RWPE2 (cell line): ENCODE measurements around the gene PLEKHG4.

Source experiments
- ATAC-seq: fragments of 200-7000 bp; cut with Tn5 transposase; 3 replicates; pipeline ENCODE4 v1.9.1; 2021; ENCODE audit warnings: low read depth
- DNase-seq: peaks from one replicate; pipeline ENCODE4 v3.0.0-alpha.2; 2020; ENCODE audit warnings: low spot score
- H3K27ac ChIP-seq: fragments of 450-650 bp; 2 replicates; pipeline ENCODE4 v1.5.1; 2017; ENCODE audit warnings: mild to moderate bottlenecking; ENCODE audit not compliant: poor library complexity, severe bottlenecking
- H3K27me3 ChIP-seq: fragments of 250-450 bp; sonication (Bioruptor Pico); 2 replicates; pipeline ENCODE4 v1.5.1; 2021; ENCODE audit warnings: mild to moderate bottlenecking, moderate library complexity; ENCODE audit not compliant: insufficient read depth, poor library complexity, severe bottlenecking
- H3K36me3 ChIP-seq: fragments of 250-450 bp; sonication (Bioruptor Pico); 2 replicates; pipeline ENCODE4 v1.5.1; 2020; ENCODE audit warnings: low read depth, mild to moderate bottlenecking, moderate library complexity
- H3K4me1 ChIP-seq: fragments of 250-450 bp; sonication (Bioruptor Pico); 2 replicates; pipeline ENCODE4 v1.5.1; 2021; ENCODE audit warnings: mild to moderate bottlenecking, moderate library complexity; ENCODE audit not compliant: insufficient read depth, poor library complexity, severe bottlenecking
- H3K4me3 ChIP-seq: fragments of 250-450 bp; sonication (Bioruptor Pico); 2 replicates; pipeline ENCODE4 v1.5.1; 2021; ENCODE audit warnings: mild to moderate bottlenecking, moderate library complexity; ENCODE audit not compliant: severe bottlenecking
- H3K9me3 ChIP-seq: fragments of 250-450 bp; sonication (Bioruptor Pico); 2 replicates; pipeline ENCODE4 v1.5.1; 2021; ENCODE audit warnings: mild to moderate bottlenecking, moderate library complexity; ENCODE audit not compliant: severe bottlenecking
- TF ChIP-seq, protein P1 (sequence below): fragments of 450-650 bp; IDR thresholded peaks from one replicate; pipeline ENCODE4 v1.5.1; 2017; ENCODE audit warnings: mild to moderate bottlenecking, moderate library complexity; ENCODE audit not compliant: poor library complexity, severe bottlenecking

Gene PLEKHG4

DNA sequence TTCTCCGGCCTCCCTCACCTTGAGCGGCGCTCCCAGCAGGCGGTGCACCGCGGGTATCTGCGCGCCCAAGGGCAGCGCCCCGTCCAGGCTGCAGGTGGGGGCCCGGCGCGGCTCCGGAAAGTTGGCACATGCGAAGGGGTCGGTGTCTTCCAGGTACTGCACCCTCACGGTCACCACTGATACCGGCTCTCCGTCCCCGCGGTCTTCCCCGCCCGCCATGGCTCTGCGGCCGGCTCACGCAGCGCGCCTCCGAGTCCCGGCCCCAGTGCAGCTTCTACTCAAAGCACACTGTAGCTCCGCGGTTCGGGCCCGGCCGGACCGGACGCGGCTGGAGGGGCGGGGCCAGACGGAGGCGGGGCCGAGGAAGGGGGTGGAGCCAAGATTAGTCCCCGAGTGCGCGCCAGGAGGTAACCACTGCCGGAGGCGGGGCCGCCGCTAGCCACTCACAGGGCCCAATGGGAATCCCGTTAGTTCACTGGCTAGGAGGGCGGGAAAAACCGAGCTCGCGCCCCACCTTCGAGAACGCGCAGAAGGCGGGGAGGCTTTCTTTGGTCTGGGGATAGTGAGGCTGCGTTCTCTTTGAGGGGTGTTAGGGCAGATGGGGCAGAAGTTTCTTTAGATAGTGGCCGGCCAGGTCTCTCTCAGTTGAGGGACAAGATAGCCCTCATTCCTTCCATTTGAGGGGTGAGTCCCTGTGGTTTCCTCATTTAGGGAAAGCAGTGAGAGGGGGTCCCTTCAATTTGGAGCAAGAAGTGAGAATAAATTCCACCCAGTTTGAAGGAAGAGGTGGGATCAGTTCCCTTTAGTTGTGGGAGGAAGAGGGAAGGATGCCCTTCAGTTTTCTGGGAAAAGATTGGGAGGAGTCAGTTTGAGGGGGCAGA, 31.9 kb upstream of the PLEKHG4 start, which contains the start of gene FHOD1:
Gene FHOD1 (minus strand): TSS at position 290 of the 881 bp plus-strand sequence. CDS start 71 bp downstream, at position 219.
- H3K4me3 ChIP-seq = peak within 1 kb of the TSS; percentile 56
- DNase-seq (peak; percentile 99), ATAC-seq (peak; percentile 58)
- peak within 1 kb of the TSS; percentile 92 for H3K27ac ChIP-seq
- H3K36me3 ChIP-seq = peaks cover 3% of the 10 kb centered on the region; the same call in 1 of the 2 replicates
- TF ChIP-seq, protein P1, sequence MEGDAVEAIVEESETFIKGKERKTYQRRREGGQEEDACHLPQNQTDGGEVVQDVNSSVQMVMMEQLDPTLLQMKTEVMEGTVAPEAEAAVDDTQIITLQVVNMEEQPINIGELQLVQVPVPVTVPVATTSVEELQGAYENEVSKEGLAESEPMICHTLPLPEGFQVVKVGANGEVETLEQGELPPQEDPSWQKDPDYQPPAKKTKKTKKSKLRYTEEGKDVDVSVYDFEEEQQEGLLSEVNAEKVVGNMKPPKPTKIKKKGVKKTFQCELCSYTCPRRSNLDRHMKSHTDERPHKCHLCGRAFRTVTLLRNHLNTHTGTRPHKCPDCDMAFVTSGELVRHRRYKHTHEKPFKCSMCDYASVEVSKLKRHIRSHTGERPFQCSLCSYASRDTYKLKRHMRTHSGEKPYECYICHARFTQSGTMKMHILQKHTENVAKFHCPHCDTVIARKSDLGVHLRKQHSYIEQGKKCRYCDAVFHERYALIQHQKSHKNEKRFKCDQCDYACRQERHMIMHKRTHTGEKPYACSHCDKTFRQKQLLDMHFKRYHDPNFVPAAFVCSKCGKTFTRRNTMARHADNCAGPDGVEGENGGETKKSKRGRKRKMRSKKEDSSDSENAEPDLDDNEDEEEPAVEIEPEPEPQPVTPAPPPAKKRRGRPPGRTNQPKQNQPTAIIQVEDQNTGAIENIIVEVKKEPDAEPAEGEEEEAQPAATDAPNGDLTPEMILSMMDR = no peak
- peaks cover 40% of the 10 kb centered on the region for H3K4me1 ChIP-seq
- H3K9me3 ChIP-seq = no peaks in the 10 kb centered on the region
- no peaks in the 10 kb centered on the region for H3K27me3 ChIP-seq

DNA sequence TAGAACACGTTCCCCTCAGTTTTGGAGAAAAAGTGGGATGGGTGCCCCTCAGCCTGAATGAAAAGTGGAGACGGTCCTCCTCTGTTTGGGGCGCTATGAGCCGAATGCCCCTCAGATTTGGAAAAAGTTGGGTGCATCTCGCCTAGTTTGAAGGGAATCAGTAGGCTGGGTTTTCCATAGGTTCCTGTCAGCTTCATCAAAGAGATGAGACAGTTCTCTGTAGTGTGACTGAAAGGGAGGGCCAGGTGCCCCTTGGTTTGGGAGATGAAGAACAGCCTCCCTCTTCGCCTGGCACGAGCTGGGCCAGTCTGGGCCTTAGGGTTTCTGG, 31.3 kb upstream of the PLEKHG4 start:
- TF ChIP-seq, protein P1 = no peak
- Histone ChIP-seq H3K4me1 (peaks cover 34% of the 10 kb centered on the region), H3K36me3 (peaks cover 3% of the 10 kb centered on the region; the same call in 1 of the 2 replicates), H3K9me3 (no peaks in the 10 kb centered on the region), H3K4me3 (peak overlapping the region; percentile 56), H3K27ac (peak overlapping the region; percentile 92), H3K27me3 (no peaks in the 10 kb centered on the region)
- DNase-seq (no peak), ATAC-seq (no peak)

DNA sequence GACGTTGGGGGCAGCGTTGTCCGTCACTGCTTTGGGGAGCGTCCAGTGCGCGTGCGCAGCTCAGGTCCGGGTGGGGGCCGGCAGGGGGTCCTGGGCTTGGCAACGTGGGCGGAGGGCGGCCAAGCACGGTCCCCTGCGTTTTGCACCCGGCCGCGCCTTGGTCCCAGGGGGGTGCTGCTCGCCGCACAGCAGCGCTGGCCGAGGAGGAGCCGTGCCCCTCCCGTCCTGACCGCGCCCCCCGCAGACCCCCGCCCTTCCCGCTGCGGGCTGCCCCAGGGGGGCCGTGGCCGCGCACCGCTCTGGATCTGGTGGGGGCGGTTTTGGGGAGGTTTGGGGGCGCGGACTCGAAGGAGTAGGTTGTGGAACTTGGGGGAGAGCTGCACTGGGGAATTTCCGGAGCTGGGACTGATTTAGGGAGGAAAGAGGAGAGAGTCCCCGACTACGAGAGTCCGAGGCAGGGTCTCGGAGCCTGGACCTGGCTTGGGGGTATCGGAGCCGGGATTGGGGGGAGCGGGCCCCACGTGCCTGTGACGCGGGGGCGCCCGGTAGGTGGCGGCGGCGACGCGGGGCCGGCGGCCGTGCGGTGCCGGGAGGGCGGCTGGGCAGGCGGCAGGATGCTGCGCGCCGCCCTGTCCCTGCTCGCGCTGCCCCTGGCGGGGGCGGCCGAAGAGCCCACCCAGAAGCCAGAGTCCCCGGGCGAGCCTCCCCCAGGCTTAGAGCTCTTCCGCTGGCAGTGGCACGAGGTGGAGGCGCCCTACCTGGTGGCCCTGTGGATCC, 30.7 kb upstream of the PLEKHG4 start, which contains the start of gene SLC9A5:
Gene SLC9A5 (plus strand): TSS at position 579 of the 777 bp plus-strand sequence. CDS start 36 bp downstream, at position 615.
- Histone ChIP-seq H3K9me3 (no peaks in the 10 kb centered on the region), H3K27me3 (no peaks in the 10 kb centered on the region), H3K4me1 (peaks cover 28% of the 10 kb centered on the region), H3K36me3 (peaks cover 8% of the 10 kb centered on the region), H3K27ac (peak within 1 kb of the TSS; percentile 92), H3K4me3 (peak within 1 kb of the TSS; percentile 56)
- DNase-seq (no peak), ATAC-seq (no peak)
- TF ChIP-seq, protein P1 = peak; percentile 44

DNA sequence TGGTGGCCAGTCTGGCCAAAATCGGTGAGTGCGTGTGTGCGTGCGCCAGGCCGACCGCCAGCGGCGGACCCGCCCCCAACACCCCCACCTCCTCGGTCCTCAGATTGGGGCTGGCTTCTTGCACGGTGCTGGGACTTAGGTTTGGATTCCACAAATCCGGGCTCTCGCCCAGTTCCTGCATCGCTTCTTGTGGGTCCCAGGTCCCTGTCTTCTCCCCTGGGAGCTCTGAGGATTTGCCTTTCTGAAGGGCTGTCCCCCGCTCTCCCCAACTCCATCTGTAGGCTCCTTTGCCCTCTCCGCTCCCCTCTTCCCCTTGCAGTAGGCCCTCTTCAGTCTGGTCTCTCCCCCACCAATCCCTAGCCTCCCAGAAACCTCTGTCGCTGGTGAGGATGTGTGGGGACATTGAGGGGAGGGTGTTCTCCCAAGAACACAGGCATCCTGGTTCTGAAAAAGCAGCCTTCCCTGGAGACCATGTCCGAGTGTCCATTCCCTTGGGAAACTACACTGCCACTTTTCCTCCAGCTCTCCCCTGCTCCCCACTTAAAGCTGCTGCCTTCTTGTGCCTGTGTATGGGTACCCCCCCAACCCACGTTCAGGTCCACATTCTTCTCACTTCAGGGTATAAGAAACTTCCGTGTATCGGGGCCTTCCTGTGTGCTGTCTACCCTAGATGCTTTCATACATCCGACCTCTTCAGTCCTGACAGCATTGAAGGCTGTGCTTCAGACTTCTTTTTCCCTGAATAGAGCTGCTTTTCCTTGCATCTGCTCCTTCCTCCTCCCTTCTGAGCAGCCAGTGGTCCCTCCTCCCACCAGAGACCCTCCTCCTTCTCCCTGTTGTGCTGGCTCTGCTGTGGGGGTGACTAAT, 29.9 kb upstream of the PLEKHG4 start:
- H3K4me3 ChIP-seq = peak overlapping the region; percentile 56
- ATAC-seq (no peak), DNase-seq (no peak)
- TF ChIP-seq, protein P1 = no peak
- H3K4me1 ChIP-seq = peaks cover 20% of the 10 kb centered on the region
- H3K9me3 ChIP-seq = no peaks in the 10 kb centered on the region
- H3K36me3 ChIP-seq = peaks cover 14% of the 10 kb centered on the region
- H3K27me3 ChIP-seq = no peaks in the 10 kb centered on the region
- H3K27ac ChIP-seq = peak overlapping the region; percentile 92
